ENCODE measurements around the gene CHL1.

The CHL1 gene

DNA sequence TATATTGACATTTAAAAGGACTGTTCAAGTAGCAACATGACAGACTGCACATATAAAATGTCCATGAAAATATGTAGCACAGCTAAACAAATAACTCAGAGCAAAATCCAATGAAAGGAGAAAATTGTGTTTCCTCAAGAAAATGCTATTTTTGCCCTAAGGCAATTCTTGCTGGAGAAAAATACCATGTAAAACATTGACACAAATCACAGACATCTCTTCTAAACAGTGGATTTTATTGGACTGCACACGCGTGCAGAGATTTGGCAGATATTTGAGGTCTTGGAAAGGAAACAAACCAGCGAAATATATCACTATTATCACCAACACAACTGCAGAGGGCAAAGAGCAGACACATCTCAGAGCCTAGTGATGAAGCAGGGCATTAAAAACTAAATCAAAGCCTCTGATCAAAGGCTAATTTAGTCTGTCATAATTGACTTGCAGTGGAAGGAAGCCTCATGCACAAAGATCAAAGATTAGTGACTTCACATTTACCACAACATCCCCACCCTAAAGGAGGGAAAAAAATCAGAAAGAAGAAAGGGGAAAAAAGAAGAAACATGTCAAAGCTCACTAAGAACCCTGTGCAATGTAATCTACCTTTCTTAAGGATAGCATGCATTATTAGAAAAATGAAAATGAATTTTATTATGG lies 52.4 kb downstream of the CHL1 start:
- H3K4me3 ChIP-seq (ENCODE audit: low read depth in 1 of 5, low read length in 5 of 5), result no peak overlapping the region
- H3K36me3 ChIP-seq (ENCODE audit: control insufficient read depth in 5 of 5, insufficient read depth in 5 of 5, low read length in 5 of 5), result no peaks in the 10 kb centered on the region
- peaks cover 0 to under 1% (median 0%) of the 10 kb centered on the region in 5 donors for H3K4me1 ChIP-seq (ENCODE audit: control insufficient read depth in 5 of 5, insufficient read depth in 5 of 5, low read length in 5 of 5)
- H3K27me3 ChIP-seq (ENCODE audit: control insufficient read depth in 5 of 5, insufficient read depth in 4 of 5, low read length in 5 of 5), result no peaks in the 10 kb centered on the region
- H3K9me3 ChIP-seq (ENCODE audit: control insufficient read depth in 5 of 5, low read length in 5 of 5), result no peaks in the 10 kb centered on the region
- no peak overlapping the region for H3K9ac ChIP-seq (ENCODE audit: low read length in 5 of 5)
- H3K27ac ChIP-seq (ENCODE audit: low read depth, low read length), result no peak overlapping the region

DNA sequence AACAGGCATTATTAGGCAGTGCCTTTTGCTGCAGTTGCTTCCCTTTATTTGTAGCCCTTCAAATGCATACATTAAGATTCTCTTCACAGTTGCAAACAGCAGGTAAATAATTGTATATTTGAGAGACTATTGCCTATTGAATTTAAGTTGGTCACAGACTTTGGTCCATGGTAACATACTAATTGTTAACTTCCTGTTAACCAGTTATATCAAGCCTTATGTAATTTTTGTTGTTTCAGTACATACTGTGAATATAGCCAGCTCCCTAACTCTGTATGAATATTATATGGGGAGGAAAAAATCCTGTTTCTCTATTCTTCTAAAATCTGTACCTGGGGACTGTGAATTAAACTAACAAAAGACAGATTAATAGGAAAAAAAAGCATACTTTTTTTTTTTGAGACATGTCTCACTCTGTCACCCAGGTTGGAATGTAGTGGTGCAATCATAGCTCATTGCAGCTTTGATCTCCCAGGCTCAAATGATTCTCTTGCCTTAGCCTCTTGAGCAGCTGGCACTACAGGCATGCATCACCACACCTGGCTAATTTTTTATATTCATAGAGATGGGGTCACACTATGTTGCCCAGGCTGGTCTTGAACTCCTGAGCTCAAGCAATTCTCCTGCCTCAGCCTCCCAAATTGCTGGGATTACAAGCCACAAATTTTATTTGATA lies 53.2 kb downstream of the CHL1 start:
- no peak overlapping the region for H3K4me3 ChIP-seq (ENCODE audit: low read depth in 1 of 5, low read length in 5 of 5)
- H3K4me1 ChIP-seq (ENCODE audit: control insufficient read depth in 5 of 5, insufficient read depth in 5 of 5, low read length in 5 of 5), result no peaks in the 10 kb centered on the region
- no peaks in the 10 kb centered on the region for H3K27me3 ChIP-seq (ENCODE audit: control insufficient read depth in 5 of 5, insufficient read depth in 4 of 5, low read length in 5 of 5)
- no peak overlapping the region for H3K9ac ChIP-seq (ENCODE audit: low read length in 5 of 5)
- H3K36me3 ChIP-seq (ENCODE audit: control insufficient read depth in 5 of 5, insufficient read depth in 5 of 5, low read length in 5 of 5), result no peaks in the 10 kb centered on the region
- H3K27ac ChIP-seq (ENCODE audit: low read depth, low read length), result no peak overlapping the region
- H3K9me3 ChIP-seq (ENCODE audit: control insufficient read depth in 5 of 5, low read length in 5 of 5), result no peaks in the 10 kb centered on the region

DNA sequence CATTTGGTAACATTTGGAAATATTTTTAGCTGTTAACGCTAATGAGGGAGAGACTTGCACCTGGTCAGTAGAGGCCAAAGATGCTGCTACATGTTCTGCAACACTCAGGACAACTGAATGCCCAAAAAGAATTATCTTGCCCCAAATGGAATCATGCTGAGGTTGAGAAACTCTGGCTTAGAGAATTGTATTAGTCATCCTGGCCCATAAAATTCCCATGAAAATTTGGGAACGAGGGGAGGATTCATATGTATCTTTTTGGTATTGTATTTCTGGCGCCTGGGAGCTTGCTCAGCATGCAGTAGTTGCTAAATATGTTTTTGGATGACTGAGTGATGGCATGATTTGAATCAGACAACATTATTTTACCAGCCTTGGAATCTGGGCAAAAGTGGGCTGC lies 59.9 kb downstream of the CHL1 start:
- H3K4me3 ChIP-seq (ENCODE audit: low read depth in 1 of 5, low read length in 5 of 5), result no peak overlapping the region
- no peaks in the 10 kb centered on the region for H3K4me1 ChIP-seq (ENCODE audit: control insufficient read depth in 5 of 5, insufficient read depth in 5 of 5, low read length in 5 of 5)
- peak overlapping the region; percentile 9 for H3K27ac ChIP-seq (ENCODE audit: low read depth, low read length)
- H3K27me3 ChIP-seq (ENCODE audit: control insufficient read depth in 5 of 5, insufficient read depth in 4 of 5, low read length in 5 of 5), result no peaks in the 10 kb centered on the region
- H3K9me3 ChIP-seq (ENCODE audit: control insufficient read depth in 5 of 5, low read length in 5 of 5), result no peaks in the 10 kb centered on the region
- no peaks in the 10 kb centered on the region for H3K36me3 ChIP-seq (ENCODE audit: control insufficient read depth in 5 of 5, insufficient read depth in 5 of 5, low read length in 5 of 5)
- H3K9ac ChIP-seq (ENCODE audit: low read length in 5 of 5), result no peak overlapping the region

DNA sequence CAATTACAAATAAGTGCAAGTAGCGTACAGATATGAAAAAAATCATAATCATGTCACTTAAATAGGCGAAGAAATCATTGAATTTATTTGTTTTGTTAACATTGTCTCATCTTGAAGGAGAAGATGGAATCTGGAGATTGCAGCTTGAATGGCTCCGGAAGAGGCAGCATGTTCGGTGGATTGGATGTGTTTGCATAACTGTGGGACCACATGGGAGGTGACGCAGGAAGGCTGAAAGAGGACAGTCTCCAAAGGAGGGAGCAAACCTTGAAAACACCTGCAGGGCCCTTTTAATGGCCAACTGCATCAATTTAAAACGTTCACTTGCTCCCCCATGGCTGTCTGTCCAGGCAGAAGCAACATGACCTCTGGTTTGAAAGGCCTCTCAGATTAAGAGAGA lies 61.3 kb downstream of the CHL1 start:
- H3K27ac ChIP-seq (ENCODE audit: low read depth, low read length), result peak overlapping the region; percentile 31
- H3K9me3 ChIP-seq (ENCODE audit: control insufficient read depth in 5 of 5, low read length in 5 of 5), result no peaks in the 10 kb centered on the region
- H3K27me3 ChIP-seq (ENCODE audit: control insufficient read depth in 5 of 5, insufficient read depth in 4 of 5, low read length in 5 of 5), result no peaks in the 10 kb centered on the region
- H3K9ac ChIP-seq (ENCODE audit: low read length in 5 of 5), result no peak overlapping the region
- H3K36me3 ChIP-seq (ENCODE audit: control insufficient read depth in 5 of 5, insufficient read depth in 5 of 5, low read length in 5 of 5), result no peaks in the 10 kb centered on the region
- no peaks in the 10 kb centered on the region for H3K4me1 ChIP-seq (ENCODE audit: control insufficient read depth in 5 of 5, insufficient read depth in 5 of 5, low read length in 5 of 5)
- no peak overlapping the region for H3K4me3 ChIP-seq (ENCODE audit: low read depth in 1 of 5, low read length in 5 of 5)

DNA sequence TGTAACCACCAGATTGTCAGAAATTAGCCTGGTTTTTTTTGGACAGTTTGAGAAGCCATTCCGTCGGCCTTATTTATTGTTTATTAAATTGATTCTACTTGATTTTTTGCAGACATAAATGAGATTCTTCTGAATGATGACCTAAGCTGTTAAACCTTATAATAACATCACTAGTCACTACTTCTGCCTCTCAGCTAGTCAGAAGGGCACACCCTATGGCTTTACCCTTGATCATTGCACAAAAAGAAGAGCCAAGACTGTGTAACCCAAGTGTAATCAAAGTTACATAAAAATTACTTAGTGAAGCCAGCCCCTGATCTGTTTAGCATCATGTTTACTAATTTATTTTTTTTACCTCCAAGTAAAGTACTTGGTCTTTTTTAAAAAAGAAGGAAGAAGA lies 64.3 kb downstream of the CHL1 start:
- Histone ChIP-seq H3K36me3 (ENCODE audit: control insufficient read depth in 5 of 5, insufficient read depth in 5 of 5, low read length in 5 of 5) (no peaks in the 10 kb centered on the region), H3K9ac (ENCODE audit: low read length in 5 of 5) (no peak overlapping the region), H3K4me1 (ENCODE audit: control insufficient read depth in 5 of 5, insufficient read depth in 5 of 5, low read length in 5 of 5) (no peaks in the 10 kb centered on the region), H3K27ac (ENCODE audit: low read depth, low read length) (no peak overlapping the region), H3K4me3 (ENCODE audit: low read depth in 1 of 5, low read length in 5 of 5) (no peak overlapping the region), H3K27me3 (ENCODE audit: control insufficient read depth in 5 of 5, insufficient read depth in 4 of 5, low read length in 5 of 5) (no peaks in the 10 kb centered on the region), H3K9me3 (ENCODE audit: control insufficient read depth in 5 of 5, low read length in 5 of 5) (no peaks in the 10 kb centered on the region)

DNA sequence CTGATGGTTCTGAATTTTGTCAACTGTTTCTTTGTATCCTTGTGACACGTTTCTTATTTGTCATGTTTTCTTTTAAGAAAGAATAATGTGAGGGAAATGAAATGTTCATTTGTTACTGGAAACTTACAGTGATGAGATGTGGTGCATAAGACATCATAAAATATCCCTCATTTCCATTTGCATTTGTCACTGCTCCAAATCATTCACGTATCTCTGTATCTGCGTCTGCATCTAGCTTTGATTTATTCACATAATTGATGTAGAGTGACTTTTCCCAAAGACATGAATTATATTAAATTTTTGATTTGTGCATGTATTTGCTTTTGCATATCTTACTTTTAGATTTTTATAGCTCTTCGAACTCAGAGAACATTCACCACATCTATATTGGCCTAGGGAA lies 66.8 kb downstream of the CHL1 start:
- no peak overlapping the region for H3K9ac ChIP-seq (ENCODE audit: low read length in 5 of 5)
- H3K4me3 ChIP-seq (ENCODE audit: low read depth in 1 of 5, low read length in 5 of 5), result no peak overlapping the region
- no peaks in the 10 kb centered on the region for H3K36me3 ChIP-seq (ENCODE audit: control insufficient read depth in 5 of 5, insufficient read depth in 5 of 5, low read length in 5 of 5)
- no peaks in the 10 kb centered on the region for H3K4me1 ChIP-seq (ENCODE audit: control insufficient read depth in 5 of 5, insufficient read depth in 5 of 5, low read length in 5 of 5)
- no peaks in the 10 kb centered on the region for H3K9me3 ChIP-seq (ENCODE audit: control insufficient read depth in 5 of 5, low read length in 5 of 5)
- H3K27me3 ChIP-seq (ENCODE audit: control insufficient read depth in 5 of 5, insufficient read depth in 4 of 5, low read length in 5 of 5), result no peaks in the 10 kb centered on the region
- no peak overlapping the region for H3K27ac ChIP-seq (ENCODE audit: low read depth, low read length)

DNA sequence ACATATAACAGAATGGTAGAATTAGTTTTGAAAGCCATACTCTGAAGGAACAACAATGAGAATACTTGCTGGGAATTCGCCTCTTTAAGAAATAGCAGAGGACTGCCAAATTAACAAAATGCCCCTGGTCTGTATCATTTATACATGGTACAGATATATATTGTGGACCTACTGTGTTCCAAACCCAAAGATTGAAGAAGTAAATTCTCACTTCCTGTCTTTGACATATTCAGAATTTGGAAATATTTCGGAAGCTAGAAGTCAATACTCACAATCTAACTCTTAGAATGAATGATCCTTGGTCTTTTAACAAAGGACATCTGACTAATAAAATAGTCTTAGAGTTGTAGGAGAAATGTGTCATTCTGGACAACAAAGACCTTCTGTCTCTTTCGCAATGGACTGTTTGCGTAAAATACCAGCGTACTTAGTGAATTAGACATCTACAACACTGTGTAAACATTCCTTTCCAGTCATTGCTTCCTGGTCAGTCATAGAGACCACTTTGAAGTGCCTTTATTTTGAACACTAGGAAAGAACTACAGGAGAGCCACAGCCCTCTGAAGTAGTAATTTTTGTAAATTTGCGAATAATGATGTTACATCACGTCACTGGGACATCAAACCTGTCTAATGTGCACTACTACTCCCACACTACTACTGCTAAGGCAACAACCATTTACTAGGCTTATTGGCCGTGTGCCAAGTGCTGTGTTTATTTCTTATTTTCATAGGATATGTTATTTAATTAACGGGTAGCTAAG lies 68.0 kb downstream of the CHL1 start:
- no peaks in the 10 kb centered on the region for H3K27me3 ChIP-seq (ENCODE audit: control insufficient read depth in 5 of 5, insufficient read depth in 4 of 5, low read length in 5 of 5)

DNA sequence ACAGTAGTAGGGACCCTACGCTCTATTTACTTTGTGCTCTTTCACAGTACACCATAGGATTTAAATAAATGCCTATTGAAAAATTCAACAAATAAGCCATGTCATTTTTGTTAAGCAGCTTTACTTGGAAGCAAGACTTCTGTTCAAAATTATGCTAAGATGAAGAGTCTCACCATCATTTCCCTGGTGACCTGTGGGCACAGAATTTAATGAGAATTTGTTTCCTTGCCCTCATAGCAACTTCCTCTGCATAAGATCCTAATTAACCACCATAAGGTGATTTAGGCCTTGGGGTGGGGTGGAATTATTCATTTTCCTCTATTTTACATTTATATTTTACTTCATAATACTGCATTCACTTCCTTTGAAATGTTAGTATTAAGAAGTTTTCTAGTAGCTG lies 70.5 kb downstream of the CHL1 start:
- H3K9ac ChIP-seq (ENCODE audit: low read length in 5 of 5), result no peak overlapping the region
- H3K27ac ChIP-seq (ENCODE audit: low read depth, low read length), result no peak overlapping the region

More for the DNA sequence above, 68.0 kb downstream of the CHL1 start:
- no peak overlapping the region for H3K9ac ChIP-seq (ENCODE audit: low read length in 5 of 5)
- H3K36me3 ChIP-seq (ENCODE audit: control insufficient read depth in 5 of 5, insufficient read depth in 5 of 5, low read length in 5 of 5), result no peaks in the 10 kb centered on the region
- H3K4me3 ChIP-seq (ENCODE audit: low read depth in 1 of 5, low read length in 5 of 5), result no peak overlapping the region
- no peaks in the 10 kb centered on the region for H3K4me1 ChIP-seq (ENCODE audit: control insufficient read depth in 5 of 5, insufficient read depth in 5 of 5, low read length in 5 of 5)
- H3K9me3 ChIP-seq (ENCODE audit: control insufficient read depth in 5 of 5, low read length in 5 of 5), result no peaks in the 10 kb centered on the region
- H3K27ac ChIP-seq (ENCODE audit: low read depth, low read length), result no peak overlapping the region

DNA sequence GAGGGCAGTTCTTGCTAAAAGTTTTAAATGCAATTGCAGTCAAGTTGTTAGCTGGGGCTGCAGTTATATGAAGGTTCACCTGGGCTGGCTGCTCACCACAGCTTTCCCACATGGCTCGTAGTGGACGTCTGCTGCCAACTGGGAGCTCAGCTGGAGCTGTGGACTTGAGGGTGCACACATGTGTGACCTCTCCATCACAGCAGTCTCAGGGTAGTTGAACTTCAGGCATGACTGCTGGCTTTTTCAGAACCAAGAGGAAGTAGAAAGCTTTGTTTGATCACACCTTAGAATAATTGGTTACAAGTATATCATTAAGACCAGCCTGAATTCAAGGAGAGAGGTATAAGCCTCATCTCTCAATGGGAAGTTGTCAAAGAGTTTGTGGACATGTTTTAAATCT lies 74.1 kb downstream of the CHL1 start:
- Histone ChIP-seq H3K4me3 (ENCODE audit: low read depth in 1 of 5, low read length in 5 of 5) (no peak overlapping the region), H3K27ac (ENCODE audit: low read depth, low read length) (no peak overlapping the region), H3K27me3 (ENCODE audit: control insufficient read depth in 5 of 5, insufficient read depth in 4 of 5, low read length in 5 of 5) (no peaks in the 10 kb centered on the region), H3K9ac (ENCODE audit: low read length in 5 of 5) (no peak overlapping the region), H3K4me1 (ENCODE audit: control insufficient read depth in 5 of 5, insufficient read depth in 5 of 5, low read length in 5 of 5) (no peaks in the 10 kb centered on the region), H3K36me3 (ENCODE audit: control insufficient read depth in 5 of 5, insufficient read depth in 5 of 5, low read length in 5 of 5) (no peaks in the 10 kb centered on the region), H3K9me3 (ENCODE audit: control insufficient read depth in 5 of 5, low read length in 5 of 5) (no peaks in the 10 kb centered on the region)

More for the DNA sequence above, 70.5 kb downstream of the CHL1 start:
- no peaks in the 10 kb centered on the region for H3K4me1 ChIP-seq (ENCODE audit: control insufficient read depth in 5 of 5, insufficient read depth in 5 of 5, low read length in 5 of 5)
- H3K27me3 ChIP-seq (ENCODE audit: control insufficient read depth in 5 of 5, insufficient read depth in 4 of 5, low read length in 5 of 5), result no peaks in the 10 kb centered on the region
- H3K4me3 ChIP-seq (ENCODE audit: low read depth in 1 of 5, low read length in 5 of 5), result no peak overlapping the region
- no peaks in the 10 kb centered on the region for H3K9me3 ChIP-seq (ENCODE audit: control insufficient read depth in 5 of 5, low read length in 5 of 5)
- H3K36me3 ChIP-seq (ENCODE audit: control insufficient read depth in 5 of 5, insufficient read depth in 5 of 5, low read length in 5 of 5), result no peaks in the 10 kb centered on the region

DNA sequence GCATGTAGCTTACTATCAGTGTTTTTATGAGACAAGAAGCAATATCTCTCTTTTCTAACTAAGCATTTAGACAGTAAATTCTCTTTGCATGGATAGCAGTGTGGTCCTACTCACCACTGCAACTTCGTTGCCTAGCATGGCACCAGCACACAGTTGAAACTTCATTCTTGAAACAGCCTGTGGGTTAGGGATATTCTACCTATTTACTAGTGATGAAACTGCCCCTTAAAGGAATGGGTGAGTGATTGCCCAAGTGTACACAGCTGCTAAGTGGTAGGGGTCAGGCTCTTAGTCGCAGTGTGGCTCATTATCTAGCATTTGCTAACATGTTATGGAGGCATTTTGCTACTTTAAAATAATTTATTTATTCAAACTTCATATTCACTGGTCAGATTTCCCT lies 78.4 kb downstream of the CHL1 start:
- Histone ChIP-seq H3K36me3 (ENCODE audit: control insufficient read depth in 5 of 5, insufficient read depth in 5 of 5, low read length in 5 of 5) (no peaks in the 10 kb centered on the region), H3K27ac (ENCODE audit: low read depth, low read length) (no peak overlapping the region), H3K9me3 (ENCODE audit: control insufficient read depth in 5 of 5, low read length in 5 of 5) (no peaks in the 10 kb centered on the region), H3K4me1 (ENCODE audit: control insufficient read depth in 5 of 5, insufficient read depth in 5 of 5, low read length in 5 of 5) (peaks cover 0 to 14% (median 0%) of the 10 kb centered on the region in 5 donors), H3K4me3 (ENCODE audit: low read depth in 1 of 5, low read length in 5 of 5) (no peak overlapping the region), H3K9ac (ENCODE audit: low read length in 5 of 5) (no peak overlapping the region), H3K27me3 (ENCODE audit: control insufficient read depth in 5 of 5, insufficient read depth in 4 of 5, low read length in 5 of 5) (no peaks in the 10 kb centered on the region)

Measured in subcutaneous abdominal adipose tissue (tissue), 5 donors.